ENCODE results near the gene DIS3.

DNA sequence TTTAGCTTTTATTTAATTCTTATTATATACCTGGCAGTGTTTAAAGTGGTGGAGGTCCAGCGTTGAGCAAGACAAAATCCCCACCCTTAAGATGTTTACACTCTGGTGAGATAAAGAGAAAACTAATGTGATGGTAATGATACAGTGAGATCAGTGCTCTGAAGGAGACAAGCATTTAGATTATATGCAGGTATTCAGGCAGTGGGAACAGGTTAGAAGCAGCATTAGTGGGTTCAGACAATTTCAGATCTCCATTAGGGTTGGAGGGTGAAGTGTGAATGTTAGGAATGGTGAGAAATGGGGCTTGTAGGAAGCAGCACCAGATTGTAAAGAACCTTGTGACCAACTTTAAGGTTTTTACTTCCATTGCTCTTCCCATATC is 39.2 kb upstream of the DIS3 start:
- TF ChIP-seq, protein P1, sequence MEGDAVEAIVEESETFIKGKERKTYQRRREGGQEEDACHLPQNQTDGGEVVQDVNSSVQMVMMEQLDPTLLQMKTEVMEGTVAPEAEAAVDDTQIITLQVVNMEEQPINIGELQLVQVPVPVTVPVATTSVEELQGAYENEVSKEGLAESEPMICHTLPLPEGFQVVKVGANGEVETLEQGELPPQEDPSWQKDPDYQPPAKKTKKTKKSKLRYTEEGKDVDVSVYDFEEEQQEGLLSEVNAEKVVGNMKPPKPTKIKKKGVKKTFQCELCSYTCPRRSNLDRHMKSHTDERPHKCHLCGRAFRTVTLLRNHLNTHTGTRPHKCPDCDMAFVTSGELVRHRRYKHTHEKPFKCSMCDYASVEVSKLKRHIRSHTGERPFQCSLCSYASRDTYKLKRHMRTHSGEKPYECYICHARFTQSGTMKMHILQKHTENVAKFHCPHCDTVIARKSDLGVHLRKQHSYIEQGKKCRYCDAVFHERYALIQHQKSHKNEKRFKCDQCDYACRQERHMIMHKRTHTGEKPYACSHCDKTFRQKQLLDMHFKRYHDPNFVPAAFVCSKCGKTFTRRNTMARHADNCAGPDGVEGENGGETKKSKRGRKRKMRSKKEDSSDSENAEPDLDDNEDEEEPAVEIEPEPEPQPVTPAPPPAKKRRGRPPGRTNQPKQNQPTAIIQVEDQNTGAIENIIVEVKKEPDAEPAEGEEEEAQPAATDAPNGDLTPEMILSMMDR (conservative IDR thresholded peaks at IDR 0.05 in 1 of 2, IDR thresholded peaks at IDR 0.05 in 1 of 2; ENCODE audit: low read depth in 1 of 2, low read length in 2 of 2): no peak
- TF ChIP-seq EZH2 (IDR thresholded peaks at IDR 0.05; ENCODE audit: low read length, missing control alignments): no peak
